K562 (cell line): ENCODE data around the gene NOSTRIN. TPM values are rescaled to one million over a fixed set of nuclear protein-coding genes. Genes with fewer than 3 reads are reported as not detected.

Source experiments
- ATF1 ChIP-seq, 2 experiments: fragments of 450-650 bp in 1 of 2; IDR thresholded peaks; 2 replicates each; pipeline ENCODE4 v1.6.1; 2016; ENCODE audit warnings: missing compliant biosample characterization in 1 of 2, missing genetic modification characterization in 1 of 2
- CUX1 ChIP-seq: fragments of 200-800 bp; sonication (Bioruptor generic); IDR thresholded peaks from 2 replicates; pipeline ENCODE4 v1.6.1; 2016; ENCODE audit warnings: missing genetic modification characterization, missing compliant biosample characterization
- ESRRA ChIP-seq: fragments of 450-650 bp; IDR thresholded peaks from 2 replicates; pipeline ENCODE4 v1.6.1; 2014; ENCODE audit warnings: low read depth, mild to moderate bottlenecking, moderate library complexity, borderline replicate concordance
- FIP1L1 ChIP-seq: fragments of 200-400 bp; formaldehyde crosslinking; IDR thresholded peaks from 2 replicates; pipeline ENCODE4 v1.6.1; 2018; ENCODE audit warnings: mild to moderate bottlenecking, low read depth, low read length; ENCODE audit not compliant: poor library complexity, severe bottlenecking
- KLF10 ChIP-seq: fragments of 250-450 bp; sonication (Bioruptor Pico); IDR thresholded peaks from 2 replicates; pipeline ENCODE4 v1.6.1; 2021; ENCODE audit warnings: matching md5 sums
- MAFK ChIP-seq: IDR thresholded peaks from 2 replicates; pipeline ENCODE4 v1.6.1; 2011; ENCODE audit warnings: low read length, improper control_type of control experiment
- MTF1 ChIP-seq: fragments of 250-450 bp; sonication (Bioruptor Pico); IDR thresholded peaks from 2 replicates; pipeline ENCODE4 v1.9.0; 2021; ENCODE audit warnings: moderate library complexity, mild to moderate bottlenecking, inconsistent platforms, borderline replicate concordance
- NCOA6 ChIP-seq: fragments of 450-650 bp; IDR thresholded peaks from 2 replicates; pipeline ENCODE4 v1.6.1; 2017; ENCODE audit warnings: mild to moderate bottlenecking
- NFRKB ChIP-seq: fragments of 450-650 bp; IDR thresholded peaks from 2 replicates; pipeline ENCODE4 v1.6.1; 2016; ENCODE audit warnings: low read depth
- PRPF4 ChIP-seq: fragments of 200-400 bp; formaldehyde crosslinking; IDR thresholded peaks from one replicate; pipeline ENCODE4 v1.6.1; 2017; ENCODE audit warnings: low read length, low read depth, mild to moderate bottlenecking; ENCODE audit not compliant: insufficient read depth, poor library complexity, severe bottlenecking
- RBM15 ChIP-seq: fragments of 200-400 bp; formaldehyde crosslinking; IDR thresholded peaks from 2 replicates; pipeline ENCODE4 v1.6.1; 2018; ENCODE audit warnings: mild to moderate bottlenecking, low read length, moderate library complexity; ENCODE audit not compliant: insufficient read depth
- SLC30A9 ChIP-seq: fragments of 250-450 bp; sonication (Bioruptor Pico); IDR thresholded peaks from 2 replicates; pipeline ENCODE4 v1.8.0; 2022; ENCODE audit warnings: mild to moderate bottlenecking, moderate library complexity
- ZFP36 ChIP-seq: fragments of 150-350 bp; IDR thresholded peaks from 2 replicates; pipeline ENCODE4 v1.6.1; 2018; ENCODE audit warnings: low read length, low read depth; ENCODE audit not compliant: partially characterized antibody
- ZNF239 ChIP-seq: fragments of 250-450 bp; sonication (Bioruptor Pico); IDR thresholded peaks from 2 replicates; pipeline ENCODE4 v1.4.0; 2020; ENCODE audit warnings: mild to moderate bottlenecking
- ZNF311 ChIP-seq: fragments of 250-450 bp; sonication (Bioruptor Pico); IDR thresholded peaks from 2 replicates; pipeline ENCODE4 v1.4.0; 2020; ENCODE audit warnings: mild to moderate bottlenecking, moderate library complexity
- polyA plus RNA-seq, 8 experiments: library from polyadenylated mRNA; depleted of rRNA in 4 of 8; stranded (reverse) in 5 of 8; unstranded in 3 of 8; fragments of >200 nt; fragmentation: Nextera tagmentation in 2 of 8; fragmentation: Illumina TruSeq in 1 of 8; extraction: Ambion mirVana in 2 of 8; extraction: Trizol in 1 of 8; gene quantifications; 2 replicates each; pipeline versions ENCODE4 v1.2.1 to v1.2.3, GENCODE V29; 2011 to 2014; ENCODE audit warnings: inconsistent platforms in 1 of 8, missing spikeins in 1 of 8
- total RNA-seq, 7 experiments: library from RNA; depleted of rRNA in 6 of 7; stranded (reverse); fragments of >200 nt in 6 of 7; fragmentation: Illumina TruSeq in 2 of 7; extraction: Trizol in 2 of 7; gene quantifications; 2 replicates each; pipeline versions ENCODE4 v1.2.1 to v1.2.3, GENCODE V29; 2011 to 2021; ENCODE audit warnings: low replicate concordance in 1 of 7
- TF ChIP-seq, protein P1 (sequence below): fragments of 250-450 bp; sonication (Bioruptor Pico); IDR thresholded peaks from 2 replicates; pipeline ENCODE4 v1.4.0; 2020; ENCODE audit warnings: borderline replicate concordance
- TF ChIP-seq, protein P2 (sequence below): fragments of 450-650 bp; IDR thresholded peaks from 2 replicates; pipeline ENCODE4 v1.6.1; 2016; ENCODE audit warnings: borderline replicate concordance
- TF ChIP-seq, protein P3 (sequence below): fragments of 250-450 bp; sonication (Bioruptor Pico); IDR thresholded peaks from 2 replicates; pipeline ENCODE4 v1.9.0; 2021; ENCODE audit warnings: mild to moderate bottlenecking

The NOSTRIN gene
- total and polyA plus RNA-seq, 9 of the 15 experiments (the other 6 are each of a cell fraction or from before 2014, with no cell fraction given), result 26.7 to 82.9 (median 56.3) TPM

DNA sequence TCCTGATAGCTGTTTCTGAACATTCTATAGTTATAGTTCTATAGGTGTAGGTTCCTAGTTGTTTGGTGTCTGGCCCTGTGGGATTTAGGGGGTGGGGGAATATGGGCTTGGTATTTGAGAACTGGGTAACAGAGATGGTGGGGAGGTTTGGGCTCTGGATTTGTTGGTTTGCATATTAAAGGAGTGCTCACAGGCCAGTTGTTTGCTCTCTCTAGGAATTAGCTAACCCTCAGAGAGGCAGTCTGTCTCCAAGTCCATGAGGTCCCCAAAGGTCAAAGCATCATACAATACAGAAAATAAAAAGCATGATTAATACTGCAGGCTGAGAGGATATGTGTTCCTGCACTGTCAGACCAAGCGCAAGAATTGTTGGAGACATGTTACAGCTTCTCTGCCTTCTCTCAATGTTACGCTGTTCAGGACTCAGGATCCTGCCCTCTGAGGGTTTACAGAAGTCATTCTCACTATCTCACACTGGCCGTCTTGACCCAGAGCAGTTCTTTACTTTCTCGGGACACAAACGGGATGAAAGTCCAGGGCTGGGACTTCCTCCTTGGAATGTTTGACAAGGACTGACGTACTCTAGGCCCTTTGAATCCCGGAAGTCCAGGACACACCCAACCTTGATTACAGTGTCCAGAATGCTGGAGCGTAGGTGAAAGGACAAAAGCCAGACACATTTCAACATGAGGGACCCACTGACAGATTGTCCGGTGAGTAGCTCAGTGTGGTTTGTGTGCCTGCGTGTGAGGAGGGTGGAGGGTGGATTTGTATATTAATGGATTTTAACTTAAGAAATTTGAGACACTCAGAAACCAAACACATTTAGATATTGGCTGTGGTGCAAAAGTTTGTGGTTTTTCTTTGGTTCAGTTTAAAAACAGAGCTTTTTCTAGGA lies at the start of gene NOSTRIN (continued):
- TF ChIP-seq ZNF239, result 0 out of 2 replicates have a peak, but pooled peaks have one; percentile 13
- peak; percentile 3; the same call in 1 of the 2 replicates for TF ChIP-seq MAFK
- 0 out of 2 replicates have a peak, but pooled peaks have one; percentile 24 for TF ChIP-seq ESRRA
- no peak for TF ChIP-seq ATF1 (CRISPR knock-in tag; IDR thresholded peaks at IDR 0.05)
- no peak; the same call in 1 of the 2 replicates for TF ChIP-seq ATF1 (tag; IDR thresholded peaks at IDR 0.05)
- no peak for TF ChIP-seq ZFP36
- TF ChIP-seq CUX1 (CRISPR knock-in tag), result no peak
- TF ChIP-seq KLF10 (CRISPR knock-in tag), result no peak
- no peak for TF ChIP-seq RBM15
- TF ChIP-seq SLC30A9 (CRISPR knock-in tag), result no peak
- 0 out of 2 replicates have a peak, but pooled peaks have one; percentile 49 for TF ChIP-seq MTF1 (CRISPR knock-in tag)
- TF ChIP-seq, protein P1, sequence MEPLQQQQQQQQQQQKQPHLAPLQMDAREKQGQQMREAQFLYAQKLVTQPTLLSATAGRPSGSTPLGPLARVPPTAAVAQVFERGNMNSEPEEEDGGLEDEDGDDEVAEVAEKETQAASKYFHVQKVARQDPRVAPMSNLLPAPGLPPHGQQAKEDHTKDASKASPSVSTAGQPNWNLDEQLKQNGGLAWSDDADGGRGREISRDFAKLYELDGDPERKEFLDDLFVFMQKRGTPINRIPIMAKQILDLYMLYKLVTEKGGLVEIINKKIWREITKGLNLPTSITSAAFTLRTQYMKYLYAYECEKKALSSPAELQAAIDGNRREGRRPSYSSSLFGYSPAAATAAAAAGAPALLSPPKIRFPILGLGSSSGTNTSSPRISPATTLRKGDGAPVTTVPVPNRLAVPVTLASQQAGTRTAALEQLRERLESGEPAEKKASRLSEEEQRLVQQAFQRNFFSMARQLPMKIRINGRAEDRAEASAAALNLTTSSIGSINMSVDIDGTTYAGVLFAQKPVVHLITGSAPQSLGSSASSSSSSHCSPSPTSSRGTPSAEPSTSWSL, result no peak
- TF ChIP-seq ZNF311 (CRISPR knock-in tag), result 0 out of 2 replicates have a peak, but pooled peaks have one; percentile 49
- TF ChIP-seq FIP1L1, result no peak
- TF ChIP-seq, protein P2, sequence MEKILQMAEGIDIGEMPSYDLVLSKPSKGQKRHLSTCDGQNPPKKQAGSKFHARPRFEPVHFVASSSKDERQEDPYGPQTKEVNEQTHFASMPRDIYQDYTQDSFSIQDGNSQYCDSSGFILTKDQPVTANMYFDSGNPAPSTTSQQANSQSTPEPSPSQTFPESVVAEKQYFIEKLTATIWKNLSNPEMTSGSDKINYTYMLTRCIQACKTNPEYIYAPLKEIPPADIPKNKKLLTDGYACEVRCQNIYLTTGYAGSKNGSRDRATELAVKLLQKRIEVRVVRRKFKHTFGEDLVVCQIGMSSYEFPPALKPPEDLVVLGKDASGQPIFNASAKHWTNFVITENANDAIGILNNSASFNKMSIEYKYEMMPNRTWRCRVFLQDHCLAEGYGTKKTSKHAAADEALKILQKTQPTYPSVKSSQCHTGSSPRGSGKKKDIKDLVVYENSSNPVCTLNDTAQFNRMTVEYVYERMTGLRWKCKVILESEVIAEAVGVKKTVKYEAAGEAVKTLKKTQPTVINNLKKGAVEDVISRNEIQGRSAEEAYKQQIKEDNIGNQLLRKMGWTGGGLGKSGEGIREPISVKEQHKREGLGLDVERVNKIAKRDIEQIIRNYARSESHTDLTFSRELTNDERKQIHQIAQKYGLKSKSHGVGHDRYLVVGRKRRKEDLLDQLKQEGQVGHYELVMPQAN, result no peak
- no peak for TF ChIP-seq NCOA6
- no peak for TF ChIP-seq PRPF4
- TF ChIP-seq NFRKB, result no peak
- TF ChIP-seq, protein P3, sequence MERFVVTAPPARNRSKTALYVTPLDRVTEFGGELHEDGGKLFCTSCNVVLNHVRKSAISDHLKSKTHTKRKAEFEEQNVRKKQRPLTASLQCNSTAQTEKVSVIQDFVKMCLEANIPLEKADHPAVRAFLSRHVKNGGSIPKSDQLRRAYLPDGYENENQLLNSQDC (CRISPR knock-in tag), result no peak
